ENCODE results near the gene EIF2A.

DNA sequence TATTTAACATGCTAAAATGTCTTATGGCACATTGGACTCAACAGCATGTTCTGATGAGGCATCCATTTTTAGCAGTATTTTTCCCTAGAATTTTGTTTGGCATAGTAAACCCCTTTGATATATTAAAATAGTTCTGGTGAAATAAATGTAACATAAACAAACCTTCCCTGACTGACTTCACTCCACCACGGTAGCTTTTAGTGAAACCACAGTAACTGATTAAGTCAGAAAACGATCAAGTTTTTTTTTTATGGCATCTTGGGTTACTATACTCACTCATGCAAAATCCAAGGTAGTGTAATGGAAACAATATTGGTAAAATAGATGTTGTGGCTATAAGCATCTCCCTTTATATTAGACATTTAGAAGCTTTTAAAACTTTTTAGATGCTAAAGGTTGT, 3.1 kb upstream of the EIF2A start:
- TF ChIP-seq, protein P1, sequence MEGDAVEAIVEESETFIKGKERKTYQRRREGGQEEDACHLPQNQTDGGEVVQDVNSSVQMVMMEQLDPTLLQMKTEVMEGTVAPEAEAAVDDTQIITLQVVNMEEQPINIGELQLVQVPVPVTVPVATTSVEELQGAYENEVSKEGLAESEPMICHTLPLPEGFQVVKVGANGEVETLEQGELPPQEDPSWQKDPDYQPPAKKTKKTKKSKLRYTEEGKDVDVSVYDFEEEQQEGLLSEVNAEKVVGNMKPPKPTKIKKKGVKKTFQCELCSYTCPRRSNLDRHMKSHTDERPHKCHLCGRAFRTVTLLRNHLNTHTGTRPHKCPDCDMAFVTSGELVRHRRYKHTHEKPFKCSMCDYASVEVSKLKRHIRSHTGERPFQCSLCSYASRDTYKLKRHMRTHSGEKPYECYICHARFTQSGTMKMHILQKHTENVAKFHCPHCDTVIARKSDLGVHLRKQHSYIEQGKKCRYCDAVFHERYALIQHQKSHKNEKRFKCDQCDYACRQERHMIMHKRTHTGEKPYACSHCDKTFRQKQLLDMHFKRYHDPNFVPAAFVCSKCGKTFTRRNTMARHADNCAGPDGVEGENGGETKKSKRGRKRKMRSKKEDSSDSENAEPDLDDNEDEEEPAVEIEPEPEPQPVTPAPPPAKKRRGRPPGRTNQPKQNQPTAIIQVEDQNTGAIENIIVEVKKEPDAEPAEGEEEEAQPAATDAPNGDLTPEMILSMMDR (IDR thresholded peaks at IDR 0.05) = no peak
- TF ChIP-seq POLR2AphosphoS5 (IDR thresholded peaks at IDR 0.05) = no peak
